HG03521 (cell line): ENCODE results near the gene BCR.

Source experiments
- ATAC-seq: cut with Tn5 transposase; IDR thresholded peaks from one replicate; pipeline ENCODE4 v1.9.1; 2021; ENCODE audit warnings: mild to moderate bottlenecking, moderate library complexity; ENCODE audit not compliant: unreplicated experiment

The BCR gene

GRCh38 chr22:23215294-23216241 is 35.3 kb downstream of the BCR start:
- ATAC-seq: no peak

- ATAC-seq: no peak
These were observed 36.3 kb downstream of the BCR start for GRCh38 chr22:23216461-23217170.

GRCh38 chr22:23217171-23218052 is 37.1 kb downstream of the BCR start:
- ATAC-seq: no peak

GRCh38 chr22:23218053-23218866 is 38.0 kb downstream of the BCR start:
- ATAC-seq: no peak

GRCh38 chr22:23218867-23219251 is 38.5 kb downstream of the BCR start:
- no peak for ATAC-seq

- ATAC-seq: no peak
These were observed 39.0 kb downstream of the BCR start for GRCh38 chr22:23219317-23219716.

- no peak for ATAC-seq
These were observed 39.6 kb downstream of the BCR start for GRCh38 chr22:23219822-23220484.

- no peak for ATAC-seq
These were observed 40.4 kb downstream of the BCR start for GRCh38 chr22:23220485-23221350.

GRCh38 chr22:23221351-23221804 is 41.1 kb downstream of the BCR start:
- no peak for ATAC-seq

- no peak for ATAC-seq
These were observed 41.9 kb downstream of the BCR start for GRCh38 chr22:23222033-23222792.

- ATAC-seq: no peak
These were observed 42.7 kb downstream of the BCR start for GRCh38 chr22:23222793-23223568.

- ATAC-seq: no peak
These were observed 43.4 kb downstream of the BCR start for GRCh38 chr22:23223569-23224317.

- ATAC-seq: no peak
These were observed 44.5 kb downstream of the BCR start for GRCh38 chr22:23224846-23225245.

- no peak for ATAC-seq
These were observed 45.0 kb downstream of the BCR start for GRCh38 chr22:23225337-23225723.

GRCh38 chr22:23225724-23226496 is 45.6 kb downstream of the BCR start:
- ATAC-seq: no peak

GRCh38 chr22:23226497-23226850 is 46.2 kb downstream of the BCR start:
- ATAC-seq: no peak
